DND-41 (cell line): ENCODE measurements around the gene LTBP1.

ENCODE experiments used
- ATAC-seq: fragments of 200-7000 bp; cut with Tn5 transposase; 3 replicates; pipeline ENCODE4 v1.9.1; 2021; ENCODE audit warnings: low read depth; ENCODE audit not compliant: insufficient read depth
- DNase-seq: peaks from one replicate; pipeline ENCODE4 v3.0.0-alpha.2; 2020
- H2AFZ ChIP-seq: 2 replicates; pipeline ENCODE4 v1.6.0; 2012; ENCODE audit warnings: low read depth, low read length
- H3K27ac ChIP-seq: 2 replicates; pipeline ENCODE4 v1.5.1; 2012; ENCODE audit warnings: low read length, inconsistent platforms
- H3K27me3 ChIP-seq: fragments of 200-600 bp; sonication (generic); 2 replicates; pipeline ENCODE4 v1.6.0; 2012; ENCODE audit warnings: low read length, mild to moderate bottlenecking, inconsistent platforms; ENCODE audit not compliant: insufficient read depth, poor library complexity
- H3K36me3 ChIP-seq: 2 replicates; pipeline ENCODE4 v1.5.1; 2012; ENCODE audit warnings: low read length, inconsistent platforms; ENCODE audit not compliant: insufficient read depth
- H3K4me1 ChIP-seq: 2 replicates; pipeline ENCODE4 v1.5.1; 2012; ENCODE audit warnings: mild to moderate bottlenecking, low read length; ENCODE audit not compliant: insufficient read depth
- H3K4me2 ChIP-seq: 2 replicates; pipeline ENCODE4 v1.6.0; 2012; ENCODE audit warnings: mild to moderate bottlenecking, moderate library complexity, low read length, inconsistent platforms; ENCODE audit not compliant: insufficient read depth
- H3K4me3 ChIP-seq, 2 experiments: fragments of 200-600 bp in 1 of 2; shearing (Covaris generic) in 1 of 2; 2 replicates each; pipeline ENCODE4 v1.5.1; 2012 to 2016; ENCODE audit warnings: inconsistent platforms in 2 of 2, low read length in 2 of 2, mild to moderate bottlenecking in 2 of 2, low read depth in 1 of 2, moderate library complexity in 1 of 2
- H3K79me2 ChIP-seq: 2 replicates; pipeline ENCODE4 v1.6.0; 2012; ENCODE audit warnings: low read length, inconsistent platforms; ENCODE audit not compliant: insufficient read depth
- H3K9ac ChIP-seq: 2 replicates; pipeline ENCODE4 v1.6.0; 2012; ENCODE audit warnings: low read depth, mild to moderate bottlenecking, inconsistent platforms, low read length, moderate library complexity
- H3K9me3 ChIP-seq: 2 replicates; pipeline ENCODE4 v1.5.1; 2012; ENCODE audit warnings: low read length, moderate library complexity, mild to moderate bottlenecking, inconsistent platforms; ENCODE audit not compliant: insufficient read depth, severe bottlenecking
- H4K20me1 ChIP-seq: 2 replicates; pipeline ENCODE4 v1.6.0; 2012; ENCODE audit warnings: low read length; ENCODE audit not compliant: insufficient read depth
- CTCF ChIP-seq: IDR thresholded peaks from 2 replicates; pipeline ENCODE4 v1.5.1; 2012; ENCODE audit warnings: borderline replicate concordance, low read length, moderate library complexity, mild to moderate bottlenecking; ENCODE audit not compliant: poor library complexity, severe bottlenecking; ENCODE audit errors: extremely low read depth
- EZH2 ChIP-seq: IDR thresholded peaks from 3 replicates; pipeline ENCODE4 v1.6.1; 2012; ENCODE audit warnings: borderline replicate concordance, low read depth, mild to moderate bottlenecking, moderate library complexity, low read length, inconsistent platforms; ENCODE audit not compliant: severe bottlenecking

The LTBP1 gene

GRCh38 chr2:33435518-33435917 lies 488.8 kb downstream of the LTBP1 start:
- Histone ChIP-seq H3K4me3 (no peak overlapping the region), H2AFZ (no peak overlapping the region), H3K9ac (no peak overlapping the region), H4K20me1 (no peaks in the 10 kb centered on the region), H3K4me2 (no peak overlapping the region), H3K79me2 (no peaks in the 10 kb centered on the region), H3K9me3 (no peaks in the 10 kb centered on the region), H3K4me1 (no peaks in the 10 kb centered on the region), H3K36me3 (no peaks in the 10 kb centered on the region), H3K27me3 (no peaks in the 10 kb centered on the region), H3K27ac (no peak overlapping the region)
- DNase-seq, result no peak
- TF ChIP-seq CTCF (no peak), EZH2 (no peak)
- ATAC-seq, result no peak

- DNase-seq (no peak), ATAC-seq (no peak)
- TF ChIP-seq EZH2, result no peak
- no peak for TF ChIP-seq CTCF
- no peak overlapping the region for H3K4me2 ChIP-seq
- no peak overlapping the region for H2AFZ ChIP-seq
- no peaks in the 10 kb centered on the region for H3K4me1 ChIP-seq
- no peak overlapping the region for H3K4me3 ChIP-seq
- no peak overlapping the region for H3K9ac ChIP-seq
- H3K36me3 ChIP-seq, result no peaks in the 10 kb centered on the region
- H3K79me2 ChIP-seq, result no peaks in the 10 kb centered on the region
- no peaks in the 10 kb centered on the region for H3K27me3 ChIP-seq
- H3K9me3 ChIP-seq, result no peaks in the 10 kb centered on the region
- H4K20me1 ChIP-seq, result no peaks in the 10 kb centered on the region
- H3K27ac ChIP-seq, result no peak overlapping the region
Measured at GRCh38 chr2:33436083-33436482, 489.3 kb downstream of the LTBP1 start.

- Histone ChIP-seq H3K4me2 (no peak overlapping the region), H2AFZ (no peak overlapping the region), H4K20me1 (no peaks in the 10 kb centered on the region), H3K9me3 (no peaks in the 10 kb centered on the region), H3K4me1 (no peaks in the 10 kb centered on the region), H3K79me2 (no peaks in the 10 kb centered on the region), H3K27ac (no peak overlapping the region), H3K4me3 (no peak overlapping the region), H3K9ac (no peak overlapping the region), H3K36me3 (no peaks in the 10 kb centered on the region), H3K27me3 (no peaks in the 10 kb centered on the region)
- no peak for TF ChIP-seq EZH2
- no peak for TF ChIP-seq CTCF
- DNase-seq (no peak), ATAC-seq (no peak)
Measured at GRCh38 chr2:33437297-33437696, 490.5 kb downstream of the LTBP1 start.

GRCh38 chr2:33437815-33438214 lies 491.1 kb downstream of the LTBP1 start:
- no peak for DNase-seq
- Histone ChIP-seq H3K79me2 (no peaks in the 10 kb centered on the region), H3K27me3 (no peaks in the 10 kb centered on the region), H3K27ac (no peak overlapping the region), H3K4me3 (no peak overlapping the region), H3K4me2 (no peak overlapping the region), H4K20me1 (no peaks in the 10 kb centered on the region), H3K4me1 (no peaks in the 10 kb centered on the region), H2AFZ (no peak overlapping the region), H3K9me3 (no peaks in the 10 kb centered on the region), H3K36me3 (no peaks in the 10 kb centered on the region), H3K9ac (no peak overlapping the region)
- no peak for ATAC-seq
- TF ChIP-seq CTCF, result no peak
- TF ChIP-seq EZH2, result no peak
